ENCODE measurements around the gene PSMA3.

Gene PSMA3

DNA sequence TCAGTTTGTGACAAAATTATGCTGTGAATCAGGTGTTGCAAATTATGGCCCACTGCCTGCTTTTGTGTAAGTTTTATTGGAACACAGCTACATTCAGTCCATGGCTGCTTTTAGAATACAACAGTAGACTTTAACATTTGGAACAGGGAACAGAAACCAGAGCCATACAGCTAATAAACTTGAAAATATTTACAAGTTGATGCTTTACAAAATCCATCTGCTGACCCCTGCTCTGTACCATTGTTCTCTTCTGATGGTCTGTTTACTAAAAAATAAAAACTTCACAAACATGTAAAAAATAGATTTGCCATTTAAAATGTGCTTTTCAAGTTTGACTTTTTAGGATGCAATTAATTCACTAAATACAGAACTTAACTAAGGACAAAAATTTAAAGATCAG lies 20.8 kb downstream of the PSMA3 start:
- peaks cover 49 to 99% (median 75%) of the 10 kb centered on the region in 5 donors for H3K36me3 ChIP-seq (ENCODE audit: control insufficient read depth in 5 of 5, insufficient read depth in 5 of 5, low read length in 5 of 5)
- H3K27ac ChIP-seq (ENCODE audit: low read depth, low read length): no peak overlapping the region
- H3K4me1 ChIP-seq (ENCODE audit: control insufficient read depth in 5 of 5, insufficient read depth in 5 of 5, low read length in 5 of 5): no peaks in the 10 kb centered on the region
- H3K4me3 ChIP-seq (ENCODE audit: low read depth in 1 of 5, low read length in 5 of 5): no peak overlapping the region
- no peaks in the 10 kb centered on the region for H3K9me3 ChIP-seq (ENCODE audit: control insufficient read depth in 5 of 5, low read length in 5 of 5)
- no peaks in the 10 kb centered on the region for H3K27me3 ChIP-seq (ENCODE audit: control insufficient read depth in 5 of 5, insufficient read depth in 4 of 5, low read length in 5 of 5)
- no peak overlapping the region for H3K9ac ChIP-seq (ENCODE audit: low read length in 5 of 5)

DNA sequence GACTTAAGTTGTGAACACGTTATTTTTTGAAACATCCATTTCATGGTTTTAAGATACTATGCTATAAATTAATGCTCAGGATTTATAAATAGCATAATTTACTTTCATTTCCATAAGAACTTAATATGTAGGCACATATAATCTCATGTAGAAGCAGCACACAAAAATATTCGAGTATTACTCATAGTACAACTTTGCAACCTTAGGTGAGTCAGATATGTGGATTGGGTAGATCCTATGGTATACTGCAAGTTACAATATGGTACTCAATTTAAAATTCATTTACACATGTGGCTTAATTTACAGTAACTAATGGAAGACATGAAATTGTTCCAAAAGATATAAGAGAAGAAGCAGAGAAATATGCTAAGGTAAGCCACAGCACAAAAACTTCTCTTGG lies 26.0 kb downstream of the PSMA3 start:
- Histone ChIP-seq H3K36me3 (ENCODE audit: control insufficient read depth in 5 of 5, insufficient read depth in 5 of 5, low read length in 5 of 5) (peaks cover 51 to 86% (median 67%) of the 10 kb centered on the region in 5 donors), H3K9ac (ENCODE audit: low read length in 5 of 5) (no peak overlapping the region), H3K9me3 (ENCODE audit: control insufficient read depth in 5 of 5, low read length in 5 of 5) (no peaks in the 10 kb centered on the region), H3K27me3 (ENCODE audit: control insufficient read depth in 5 of 5, insufficient read depth in 4 of 5, low read length in 5 of 5) (no peaks in the 10 kb centered on the region), H3K4me1 (ENCODE audit: control insufficient read depth in 5 of 5, insufficient read depth in 5 of 5, low read length in 5 of 5) (peaks cover 0 to 1% (median 0%) of the 10 kb centered on the region in 5 donors), H3K27ac (ENCODE audit: low read depth, low read length) (no peak overlapping the region), H3K4me3 (ENCODE audit: low read depth in 1 of 5, low read length in 5 of 5) (no peak overlapping the region)

DNA sequence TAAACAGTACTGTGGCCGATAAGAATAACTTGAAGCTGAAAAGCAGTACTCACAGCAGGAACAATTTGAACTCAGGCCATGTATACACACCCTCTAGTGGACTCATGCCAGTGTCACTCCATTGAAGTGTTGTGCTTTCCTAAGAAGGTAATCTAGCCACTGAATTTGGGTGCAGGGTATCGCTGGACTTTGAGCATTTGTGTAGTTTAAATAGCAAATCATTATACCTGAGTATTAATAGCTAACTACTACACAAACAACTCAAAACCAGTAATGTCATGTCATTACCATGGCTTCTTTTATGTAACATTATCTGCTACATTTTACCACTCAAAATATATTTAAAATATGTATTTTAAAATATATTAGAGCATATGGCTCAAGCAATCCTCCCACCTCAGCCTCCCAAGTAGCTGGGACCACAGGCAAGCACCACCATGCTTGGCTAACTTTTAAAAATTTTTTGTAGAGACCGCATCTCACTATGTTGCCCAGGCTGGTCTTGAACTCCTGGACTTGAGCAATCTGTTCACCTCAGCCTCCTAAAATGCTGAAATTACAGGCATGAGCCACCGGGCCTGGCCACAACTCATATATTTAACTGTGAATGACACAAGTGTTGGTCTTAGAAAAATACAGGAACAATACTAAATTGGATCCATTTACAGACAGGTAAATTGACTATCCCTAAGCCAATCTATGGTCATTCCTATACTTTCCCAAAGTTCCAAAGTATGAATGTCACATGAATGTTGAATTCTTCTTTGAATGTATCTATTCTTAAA lies 28.1 kb downstream of the PSMA3 start:
- Histone ChIP-seq H3K9me3 (ENCODE audit: control insufficient read depth in 5 of 5, low read length in 5 of 5) (no peaks in the 10 kb centered on the region), H3K4me1 (ENCODE audit: control insufficient read depth in 5 of 5, insufficient read depth in 5 of 5, low read length in 5 of 5) (peaks cover 0 to 10% (median 3%) of the 10 kb centered on the region in 5 donors), H3K4me3 (ENCODE audit: low read depth in 1 of 5, low read length in 5 of 5) (no peak overlapping the region), H3K27me3 (ENCODE audit: control insufficient read depth in 5 of 5, insufficient read depth in 4 of 5, low read length in 5 of 5) (no peaks in the 10 kb centered on the region), H3K36me3 (ENCODE audit: control insufficient read depth in 5 of 5, insufficient read depth in 5 of 5, low read length in 5 of 5) (peaks cover 34 to 70% (median 59%) of the 10 kb centered on the region in 5 donors), H3K27ac (ENCODE audit: low read depth, low read length) (no peak overlapping the region), H3K9ac (ENCODE audit: low read length in 5 of 5) (no peak overlapping the region)

DNA sequence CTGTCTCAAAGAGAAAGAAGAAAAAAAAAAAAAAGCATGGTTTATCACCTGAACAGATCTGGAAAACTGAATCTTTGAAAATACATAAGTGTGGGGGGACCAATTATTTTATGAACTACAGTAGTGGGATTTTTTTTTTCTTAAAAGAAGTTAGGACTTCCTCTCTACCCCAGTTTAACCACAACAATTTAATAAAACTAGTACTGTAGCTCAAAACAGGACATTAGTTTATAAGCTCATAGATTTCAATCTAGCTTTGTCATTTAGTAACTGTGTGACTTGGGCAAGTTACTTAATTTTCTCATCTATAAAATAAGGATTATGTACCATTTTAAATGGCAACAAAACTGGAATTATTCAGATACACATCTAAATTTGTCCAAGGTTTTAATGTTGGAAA lies 30.2 kb downstream of the PSMA3 start:
- Histone ChIP-seq H3K9me3 (ENCODE audit: control insufficient read depth in 5 of 5, low read length in 5 of 5) (no peaks in the 10 kb centered on the region), H3K4me3 (ENCODE audit: low read depth in 1 of 5, low read length in 5 of 5) (no peak overlapping the region), H3K4me1 (ENCODE audit: control insufficient read depth in 5 of 5, insufficient read depth in 5 of 5, low read length in 5 of 5) (peaks cover 0 to 10% (median 3%) of the 10 kb centered on the region in 5 donors), H3K27me3 (ENCODE audit: control insufficient read depth in 5 of 5, insufficient read depth in 4 of 5, low read length in 5 of 5) (no peaks in the 10 kb centered on the region), H3K9ac (ENCODE audit: low read length in 5 of 5) (no peak overlapping the region), H3K36me3 (ENCODE audit: control insufficient read depth in 5 of 5, insufficient read depth in 5 of 5, low read length in 5 of 5) (peaks cover 24 to 61% (median 45%) of the 10 kb centered on the region in 5 donors), H3K27ac (ENCODE audit: low read depth, low read length) (no peak overlapping the region)

DNA sequence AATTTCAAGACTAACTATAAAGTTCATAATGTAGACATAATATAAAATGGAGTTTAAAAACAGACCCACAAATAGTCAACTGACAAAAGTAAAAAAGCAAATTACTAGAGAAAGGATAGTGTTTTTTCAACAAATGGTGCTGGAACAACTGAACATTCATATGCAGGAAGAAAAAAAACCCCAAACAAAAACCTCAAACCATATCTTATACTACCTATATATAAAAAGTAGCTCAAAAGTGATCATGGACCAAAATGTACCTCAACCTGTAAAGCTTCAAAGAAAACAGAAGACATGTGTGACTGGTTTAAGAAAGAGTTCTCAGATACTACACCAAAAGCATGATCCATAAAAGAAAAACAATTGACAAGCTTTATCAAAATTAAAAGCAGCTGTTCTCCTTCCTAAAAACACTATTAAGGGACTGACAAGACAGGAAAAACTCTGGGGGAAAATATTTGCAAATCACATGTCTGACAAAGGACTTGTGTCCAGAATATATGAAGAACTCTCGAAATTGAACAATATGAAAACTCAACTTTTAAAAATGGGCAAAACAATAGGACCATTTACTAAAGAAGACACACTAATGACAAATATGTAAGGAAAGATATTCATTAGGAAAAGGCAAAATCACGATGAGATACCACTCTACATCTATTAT lies 31.0 kb downstream of the PSMA3 start:
- Histone ChIP-seq H3K36me3 (ENCODE audit: control insufficient read depth in 5 of 5, insufficient read depth in 5 of 5, low read length in 5 of 5) (peaks cover 18 to 53% (median 38%) of the 10 kb centered on the region in 5 donors), H3K4me3 (ENCODE audit: low read depth in 1 of 5, low read length in 5 of 5) (no peak overlapping the region), H3K9me3 (ENCODE audit: control insufficient read depth in 5 of 5, low read length in 5 of 5) (no peaks in the 10 kb centered on the region), H3K9ac (ENCODE audit: low read length in 5 of 5) (no peak overlapping the region), H3K27me3 (ENCODE audit: control insufficient read depth in 5 of 5, insufficient read depth in 4 of 5, low read length in 5 of 5) (no peaks in the 10 kb centered on the region), H3K27ac (ENCODE audit: low read depth, low read length) (no peak overlapping the region), H3K4me1 (ENCODE audit: control insufficient read depth in 5 of 5, insufficient read depth in 5 of 5, low read length in 5 of 5) (peaks cover 0 to 12% (median 4%) of the 10 kb centered on the region in 5 donors)

DNA sequence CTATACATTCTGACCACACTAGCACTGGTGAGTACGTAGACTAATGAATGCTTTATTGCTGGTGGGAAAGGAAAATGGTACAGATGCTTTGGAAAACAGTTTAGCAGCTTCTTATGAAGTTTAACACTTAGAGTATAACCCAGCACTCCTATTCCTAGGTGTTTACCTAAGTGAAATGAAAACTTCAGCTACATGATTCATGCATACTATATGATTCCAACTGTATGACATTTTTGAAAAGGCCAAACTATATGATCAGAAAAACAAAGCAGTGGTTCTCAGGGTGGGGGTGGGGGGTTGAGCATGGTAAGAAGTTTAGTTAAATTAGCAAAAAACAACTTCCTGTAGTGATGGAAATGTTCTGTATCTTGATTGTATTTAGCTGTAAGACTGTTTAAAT lies 31.6 kb downstream of the PSMA3 start:
- no peak overlapping the region for H3K27ac ChIP-seq (ENCODE audit: low read depth, low read length)
- peaks cover 0 to 17% (median 9%) of the 10 kb centered on the region in 5 donors for H3K4me1 ChIP-seq (ENCODE audit: control insufficient read depth in 5 of 5, insufficient read depth in 5 of 5, low read length in 5 of 5)
- no peaks in the 10 kb centered on the region for H3K27me3 ChIP-seq (ENCODE audit: control insufficient read depth in 5 of 5, insufficient read depth in 4 of 5, low read length in 5 of 5)
- no peaks in the 10 kb centered on the region for H3K9me3 ChIP-seq (ENCODE audit: control insufficient read depth in 5 of 5, low read length in 5 of 5)
- peaks cover 16 to 50% (median 35%) of the 10 kb centered on the region in 5 donors for H3K36me3 ChIP-seq (ENCODE audit: control insufficient read depth in 5 of 5, insufficient read depth in 5 of 5, low read length in 5 of 5)
- no peak overlapping the region for H3K4me3 ChIP-seq (ENCODE audit: low read depth in 1 of 5, low read length in 5 of 5)
- H3K9ac ChIP-seq (ENCODE audit: low read length in 5 of 5): no peak overlapping the region

DNA sequence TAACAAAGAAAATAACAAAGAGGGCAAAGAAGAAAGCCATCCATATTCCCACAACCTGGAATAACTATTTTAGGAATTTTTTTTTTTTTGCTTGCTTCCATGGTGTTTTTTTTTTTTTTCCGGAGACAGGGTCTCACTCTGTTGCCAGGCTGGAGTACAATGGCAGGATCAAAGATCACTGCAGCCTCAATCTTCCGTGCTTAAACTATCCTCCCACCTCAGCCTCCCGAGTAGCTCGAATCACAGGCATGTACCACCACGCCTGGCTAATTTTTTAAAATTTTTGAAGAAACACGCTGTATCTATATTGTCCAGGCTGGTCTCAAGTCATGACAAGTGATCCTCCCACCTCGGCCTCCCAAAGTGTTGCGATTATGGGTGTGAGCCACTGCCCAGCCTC lies 33.5 kb downstream of the PSMA3 start:
- H3K36me3 ChIP-seq (ENCODE audit: control insufficient read depth in 5 of 5, insufficient read depth in 5 of 5, low read length in 5 of 5): peaks cover 2 to 34% (median 18%) of the 10 kb centered on the region in 5 donors
- no peak overlapping the region for H3K4me3 ChIP-seq (ENCODE audit: low read depth in 1 of 5, low read length in 5 of 5)
- H3K27me3 ChIP-seq (ENCODE audit: control insufficient read depth in 5 of 5, insufficient read depth in 4 of 5, low read length in 5 of 5): no peaks in the 10 kb centered on the region
- H3K9ac ChIP-seq (ENCODE audit: low read length in 5 of 5): no peak overlapping the region
- H3K4me1 ChIP-seq (ENCODE audit: control insufficient read depth in 5 of 5, insufficient read depth in 5 of 5, low read length in 5 of 5): peaks cover 0 to 27% (median 17%) of the 10 kb centered on the region in 5 donors
- H3K27ac ChIP-seq (ENCODE audit: low read depth, low read length): no peak overlapping the region
- no peaks in the 10 kb centered on the region for H3K9me3 ChIP-seq (ENCODE audit: control insufficient read depth in 5 of 5, low read length in 5 of 5)

DNA sequence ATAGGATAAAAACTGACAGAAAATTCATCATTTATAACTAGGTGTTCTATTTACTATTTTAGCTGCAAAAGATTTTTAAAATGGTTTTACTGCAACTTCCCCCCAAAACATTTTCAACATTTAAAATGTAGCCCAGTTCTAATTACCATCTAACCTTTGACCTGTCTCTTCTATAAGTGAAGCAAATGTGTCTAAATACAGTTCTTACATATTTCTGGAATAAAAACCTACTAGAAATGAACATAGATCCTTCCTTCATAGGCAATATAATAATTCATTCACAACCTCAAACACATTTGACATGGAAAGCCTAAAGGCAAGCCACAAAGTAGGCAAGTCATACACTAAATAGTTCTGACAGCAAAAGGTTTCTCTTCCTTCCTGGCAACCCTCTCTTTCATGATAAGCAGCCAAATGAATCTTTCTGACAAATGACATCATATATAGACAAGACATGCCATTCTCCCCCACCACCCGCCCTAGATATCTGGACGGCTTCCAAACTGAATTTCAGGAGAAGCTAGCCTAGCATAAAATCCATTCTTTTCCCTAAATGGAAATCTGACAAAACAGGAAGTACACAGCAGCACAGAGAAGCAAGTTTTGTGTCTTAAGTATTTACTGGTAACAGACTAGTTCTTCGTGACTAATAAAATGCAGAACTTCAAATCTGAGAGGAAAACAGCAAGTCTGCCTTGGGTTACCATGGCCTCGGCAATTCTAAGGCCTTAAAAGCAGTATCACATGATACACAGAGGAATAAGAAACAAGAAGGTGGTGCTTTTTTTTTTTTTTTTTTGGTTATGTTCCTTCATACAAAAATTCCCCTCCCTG lies 36.5 kb downstream of the PSMA3 start:
- H3K27ac ChIP-seq (ENCODE audit: low read depth, low read length): peak overlapping the region; percentile 84
- peak overlapping the region in 1 of 5 donors; percentile 8 for H3K4me3 ChIP-seq (ENCODE audit: low read depth in 1 of 5, low read length in 5 of 5)
- H3K36me3 ChIP-seq (ENCODE audit: control insufficient read depth in 5 of 5, insufficient read depth in 5 of 5, low read length in 5 of 5): peaks cover 15 to 46% (median 30%) of the 10 kb centered on the region in 5 donors
- no peaks in the 10 kb centered on the region for H3K9me3 ChIP-seq (ENCODE audit: control insufficient read depth in 5 of 5, low read length in 5 of 5)
- peaks cover 0 to 22% (median 15%) of the 10 kb centered on the region in 5 donors for H3K4me1 ChIP-seq (ENCODE audit: control insufficient read depth in 5 of 5, insufficient read depth in 5 of 5, low read length in 5 of 5)
- H3K9ac ChIP-seq (ENCODE audit: low read length in 5 of 5): peak overlapping the region in 4 of 5 donors; percentile 11 to 58 (median 38)
- no peaks in the 10 kb centered on the region for H3K27me3 ChIP-seq (ENCODE audit: control insufficient read depth in 5 of 5, insufficient read depth in 4 of 5, low read length in 5 of 5)

DNA sequence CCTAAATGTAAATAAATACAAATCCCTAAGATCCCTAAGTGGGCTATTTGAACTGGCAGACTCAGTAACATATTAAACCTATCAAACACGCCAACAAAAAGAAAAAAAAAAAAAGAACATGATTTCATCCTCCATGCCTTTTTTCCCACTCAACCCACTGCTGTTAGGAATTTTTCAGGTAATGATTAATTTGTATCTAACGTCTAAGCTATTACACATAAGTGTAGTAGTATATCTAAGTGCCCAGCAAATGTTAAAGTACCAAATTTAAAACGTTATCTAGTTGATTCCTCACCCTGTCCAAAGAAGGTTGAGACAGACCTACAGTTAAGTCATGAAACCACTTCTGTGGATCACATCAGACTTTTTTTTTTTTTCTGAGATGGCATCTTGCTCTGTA lies 37.3 kb downstream of the PSMA3 start:
- peaks cover 15 to 53% (median 30%) of the 10 kb centered on the region in 5 donors for H3K36me3 ChIP-seq (ENCODE audit: control insufficient read depth in 5 of 5, insufficient read depth in 5 of 5, low read length in 5 of 5)
- H3K27ac ChIP-seq (ENCODE audit: low read depth, low read length): peak overlapping the region; percentile 84
- peaks cover 0 to 18% (median 15%) of the 10 kb centered on the region in 5 donors for H3K4me1 ChIP-seq (ENCODE audit: control insufficient read depth in 5 of 5, insufficient read depth in 5 of 5, low read length in 5 of 5)
- H3K9me3 ChIP-seq (ENCODE audit: control insufficient read depth in 5 of 5, low read length in 5 of 5): no peaks in the 10 kb centered on the region
- no peaks in the 10 kb centered on the region for H3K27me3 ChIP-seq (ENCODE audit: control insufficient read depth in 5 of 5, insufficient read depth in 4 of 5, low read length in 5 of 5)
- no peak overlapping the region for H3K4me3 ChIP-seq (ENCODE audit: low read depth in 1 of 5, low read length in 5 of 5)
- peak overlapping the region in 1 of 5 donors; percentile 11 for H3K9ac ChIP-seq (ENCODE audit: low read length in 5 of 5)
